K562 (cell line): ENCODE measurements around the gene USH1G. TPM values are rescaled to one million over a fixed set of nuclear protein-coding genes. Genes with fewer than 3 reads are reported as not detected.

Source experiments
- BMI1 ChIP-seq: fragments of 150-350 bp; IDR thresholded peaks from 2 replicates; pipeline ENCODE4 v1.6.1; 2014; ENCODE audit warnings: low read length
- ETV5 ChIP-seq: sonication (generic); formaldehyde crosslinking; IDR thresholded peaks from 2 replicates; pipeline ENCODE4 v1.4.0; 2020; ENCODE audit warnings: low read depth, mild to moderate bottlenecking, missing genetic modification reagents
- HDAC3 ChIP-seq: fragments of 450-650 bp; IDR thresholded peaks from 2 replicates; pipeline ENCODE4 v1.6.1; 2018; ENCODE audit warnings: borderline replicate concordance, mild to moderate bottlenecking, moderate library complexity; ENCODE audit not compliant: partially characterized antibody
- HNRNPK ChIP-seq: fragments of 200-400 bp; formaldehyde crosslinking; IDR thresholded peaks from one replicate; pipeline ENCODE4 v1.6.1; 2018; ENCODE audit warnings: mild to moderate bottlenecking, low read depth, low read length; ENCODE audit not compliant: poor library complexity, severe bottlenecking
- KLF1 ChIP-seq: fragments of 450-650 bp; IDR thresholded peaks from 2 replicates; pipeline ENCODE4 v1.6.1; 2016; ENCODE audit warnings: missing genetic modification characterization, missing compliant biosample characterization
- KLF13 ChIP-seq: fragments of 450-650 bp; IDR thresholded peaks from 2 replicates; pipeline ENCODE4 v1.6.1; 2016; ENCODE audit warnings: missing genetic modification characterization, low read depth, mild to moderate bottlenecking, missing compliant biosample characterization, moderate library complexity, borderline replicate concordance
- NBN ChIP-seq: fragments of 450-650 bp; IDR thresholded peaks from 2 replicates; pipeline ENCODE4 v1.6.1; 2016; ENCODE audit warnings: low read depth, mild to moderate bottlenecking
- NFATC3 ChIP-seq: fragments of 450-650 bp; IDR thresholded peaks from 2 replicates; pipeline ENCODE4 v1.6.1; 2017; ENCODE audit warnings: mild to moderate bottlenecking
- TAL1 ChIP-seq: fragments of 450-650 bp; IDR thresholded peaks from 2 replicates; pipeline ENCODE4 v1.6.1; 2016; ENCODE audit warnings: mild to moderate bottlenecking
- TCF7 ChIP-seq: sonication (generic); IDR thresholded peaks from 2 replicates; pipeline ENCODE4 v1.6.1; 2016; ENCODE audit warnings: antibody characterized with exemption, borderline replicate concordance
- TCFL5 ChIP-seq: fragments of 250-450 bp; sonication (Bioruptor Pico); conservative IDR thresholded peaks from 2 replicates; pipeline ENCODE4 v1.6.1; 2021; ENCODE audit warnings: mild to moderate bottlenecking, moderate library complexity, matching md5 sums
- TEAD2 ChIP-seq: fragments of 450-650 bp; IDR thresholded peaks from 2 replicates; pipeline ENCODE4 v1.6.1; 2016; ENCODE audit warnings: missing genetic modification characterization, control low read depth, missing compliant biosample characterization
- XRCC3 ChIP-seq: fragments of 450-650 bp; IDR thresholded peaks from 2 replicates; pipeline ENCODE4 v1.6.1; 2017; ENCODE audit warnings: mild to moderate bottlenecking, moderate library complexity
- ZNF311 ChIP-seq: fragments of 250-450 bp; sonication (Bioruptor Pico); IDR thresholded peaks from 2 replicates; pipeline ENCODE4 v1.4.0; 2020; ENCODE audit warnings: mild to moderate bottlenecking, moderate library complexity
- ZNF347 ChIP-seq: fragments of 450-650 bp; formaldehyde crosslinking; IDR thresholded peaks from 2 replicates; pipeline ENCODE4 v1.4.0; 2020; ENCODE audit warnings: low read depth, mild to moderate bottlenecking, moderate library complexity
- ZNF589 ChIP-seq: fragments of 200-800 bp; sonication (Bioruptor generic); IDR thresholded peaks from 2 replicates; pipeline ENCODE4 v1.6.1; 2016; ENCODE audit warnings: low read depth, missing genetic modification characterization, missing compliant biosample characterization
- ZNF668 ChIP-seq: fragments of 250-450 bp; sonication (Bioruptor Pico); IDR thresholded peaks from 2 replicates; pipeline ENCODE4 v1.8.0; 2022; ENCODE audit warnings: mild to moderate bottlenecking, inconsistent platforms
- polyA plus RNA-seq, 8 experiments: library from polyadenylated mRNA; depleted of rRNA in 4 of 8; stranded (reverse) in 5 of 8; unstranded in 3 of 8; fragments of >200 nt; fragmentation: Nextera tagmentation in 2 of 8; fragmentation: Illumina TruSeq in 1 of 8; extraction: Ambion mirVana in 2 of 8; extraction: Trizol in 1 of 8; gene quantifications; 2 replicates each; pipeline versions ENCODE4 v1.2.1 to v1.2.3, GENCODE V29; 2011 to 2014; ENCODE audit warnings: inconsistent platforms in 1 of 8, missing spikeins in 1 of 8
- total RNA-seq, 7 experiments: library from RNA; depleted of rRNA in 6 of 7; stranded (reverse); fragments of >200 nt in 6 of 7; fragmentation: Illumina TruSeq in 2 of 7; extraction: Trizol in 2 of 7; gene quantifications; 2 replicates each; pipeline versions ENCODE4 v1.2.1 to v1.2.3, GENCODE V29; 2011 to 2021; ENCODE audit warnings: low replicate concordance in 1 of 7
- TF ChIP-seq, protein P1 (sequence below), 2 experiments: IDR thresholded peaks; 2 replicates each; pipeline ENCODE4 v1.6.1; 2012; ENCODE audit warnings: improper control_type of control experiment in 2 of 2, low read depth in 2 of 2, low read length in 2 of 2, borderline replicate concordance in 1 of 2
- TF ChIP-seq, protein P2 (sequence below): fragments of 150-350 bp; conservative IDR thresholded peaks from 2 replicates; pipeline ENCODE4 v1.6.1; 2014; ENCODE audit warnings: low read length
- TF ChIP-seq, protein P3 (sequence below): sonication (generic); formaldehyde crosslinking; IDR thresholded peaks from 2 replicates; pipeline ENCODE4 v1.9.0; 2022; ENCODE audit warnings: mild to moderate bottlenecking, missing genetic modification reagents
- TF ChIP-seq, protein P4 (sequence below): fragments of 250-450 bp; sonication (Bioruptor Pico); IDR thresholded peaks from 2 replicates; pipeline ENCODE4 v1.5.0; 2020; ENCODE audit warnings: mild to moderate bottlenecking, borderline replicate concordance

The USH1G gene
- total and polyA plus RNA-seq, 9 of the 15 experiments (the other 6 are each of a cell fraction or from before 2014, with no cell fraction given): 0.22 to 1.00 (median 0.64) TPM; not detected in 2

DNA sequence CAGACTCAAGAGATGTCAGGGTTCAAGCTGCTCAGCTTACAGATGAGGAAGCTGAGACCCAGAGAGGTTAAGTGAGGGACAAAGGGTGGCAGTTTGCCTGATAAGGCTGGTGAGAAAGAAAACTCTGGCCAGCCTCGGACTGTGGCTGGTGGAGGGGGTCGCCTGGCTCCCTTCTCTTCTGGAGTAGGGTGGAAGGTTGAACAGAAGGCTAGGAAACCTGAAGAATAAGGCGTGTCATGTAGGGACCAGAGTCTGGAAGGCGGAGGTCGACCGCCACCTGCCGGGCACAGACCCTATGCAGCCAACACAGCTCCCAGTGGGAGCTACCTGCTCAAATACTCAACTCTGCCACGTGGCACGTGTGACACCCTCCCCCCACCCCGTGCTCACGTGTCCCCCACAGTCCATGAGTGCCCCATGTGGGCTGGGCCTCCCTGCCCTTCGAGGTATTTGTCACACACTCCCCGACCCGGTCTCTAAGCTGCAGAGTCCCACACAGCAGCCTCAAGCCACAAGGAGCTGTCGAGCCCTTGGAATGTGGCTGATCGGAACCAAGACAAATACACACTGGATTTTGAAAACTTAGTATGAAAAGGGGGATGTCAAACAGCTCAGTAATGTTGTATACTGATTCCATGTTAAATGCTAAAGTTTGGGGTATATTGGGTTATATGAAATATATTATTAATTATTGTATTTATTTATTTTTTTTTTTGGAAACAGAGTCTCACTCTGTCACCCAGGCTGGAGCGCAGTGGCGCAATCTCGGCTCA, 37.7 kb upstream of the USH1G start (continued):
- no peak for TF ChIP-seq HDAC3
- TF ChIP-seq, protein P1, sequence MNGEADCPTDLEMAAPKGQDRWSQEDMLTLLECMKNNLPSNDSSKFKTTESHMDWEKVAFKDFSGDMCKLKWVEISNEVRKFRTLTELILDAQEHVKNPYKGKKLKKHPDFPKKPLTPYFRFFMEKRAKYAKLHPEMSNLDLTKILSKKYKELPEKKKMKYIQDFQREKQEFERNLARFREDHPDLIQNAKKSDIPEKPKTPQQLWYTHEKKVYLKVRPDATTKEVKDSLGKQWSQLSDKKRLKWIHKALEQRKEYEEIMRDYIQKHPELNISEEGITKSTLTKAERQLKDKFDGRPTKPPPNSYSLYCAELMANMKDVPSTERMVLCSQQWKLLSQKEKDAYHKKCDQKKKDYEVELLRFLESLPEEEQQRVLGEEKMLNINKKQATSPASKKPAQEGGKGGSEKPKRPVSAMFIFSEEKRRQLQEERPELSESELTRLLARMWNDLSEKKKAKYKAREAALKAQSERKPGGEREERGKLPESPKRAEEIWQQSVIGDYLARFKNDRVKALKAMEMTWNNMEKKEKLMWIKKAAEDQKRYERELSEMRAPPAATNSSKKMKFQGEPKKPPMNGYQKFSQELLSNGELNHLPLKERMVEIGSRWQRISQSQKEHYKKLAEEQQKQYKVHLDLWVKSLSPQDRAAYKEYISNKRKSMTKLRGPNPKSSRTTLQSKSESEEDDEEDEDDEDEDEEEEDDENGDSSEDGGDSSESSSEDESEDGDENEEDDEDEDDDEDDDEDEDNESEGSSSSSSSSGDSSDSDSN (IDR thresholded peaks at IDR 0.05; ENCODE audit: borderline replicate concordance in 1 of 2, low read depth in 2 of 2, low read length in 2 of 2): no peak
- TF ChIP-seq, protein P2, sequence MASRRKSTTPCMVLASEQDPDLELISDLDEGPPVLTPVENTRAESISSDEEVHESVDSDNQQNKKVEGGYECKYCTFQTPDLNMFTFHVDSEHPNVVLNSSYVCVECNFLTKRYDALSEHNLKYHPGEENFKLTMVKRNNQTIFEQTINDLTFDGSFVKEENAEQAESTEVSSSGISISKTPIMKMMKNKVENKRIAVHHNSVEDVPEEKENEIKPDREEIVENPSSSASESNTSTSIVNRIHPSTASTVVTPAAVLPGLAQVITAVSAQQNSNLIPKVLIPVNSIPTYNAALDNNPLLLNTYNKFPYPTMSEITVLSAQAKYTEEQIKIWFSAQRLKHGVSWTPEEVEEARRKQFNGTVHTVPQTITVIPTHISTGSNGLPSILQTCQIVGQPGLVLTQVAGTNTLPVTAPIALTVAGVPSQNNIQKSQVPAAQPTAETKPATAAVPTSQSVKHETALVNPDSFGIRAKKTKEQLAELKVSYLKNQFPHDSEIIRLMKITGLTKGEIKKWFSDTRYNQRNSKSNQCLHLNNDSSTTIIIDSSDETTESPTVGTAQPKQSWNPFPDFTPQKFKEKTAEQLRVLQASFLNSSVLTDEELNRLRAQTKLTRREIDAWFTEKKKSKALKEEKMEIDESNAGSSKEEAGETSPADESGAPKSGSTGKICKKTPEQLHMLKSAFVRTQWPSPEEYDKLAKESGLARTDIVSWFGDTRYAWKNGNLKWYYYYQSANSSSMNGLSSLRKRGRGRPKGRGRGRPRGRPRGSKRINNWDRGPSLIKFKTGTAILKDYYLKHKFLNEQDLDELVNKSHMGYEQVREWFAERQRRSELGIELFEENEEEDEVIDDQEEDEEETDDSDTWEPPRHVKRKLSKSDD: 0 out of 2 replicates have a peak, but pooled peaks have one; percentile 71
- TF ChIP-seq, protein P3, sequence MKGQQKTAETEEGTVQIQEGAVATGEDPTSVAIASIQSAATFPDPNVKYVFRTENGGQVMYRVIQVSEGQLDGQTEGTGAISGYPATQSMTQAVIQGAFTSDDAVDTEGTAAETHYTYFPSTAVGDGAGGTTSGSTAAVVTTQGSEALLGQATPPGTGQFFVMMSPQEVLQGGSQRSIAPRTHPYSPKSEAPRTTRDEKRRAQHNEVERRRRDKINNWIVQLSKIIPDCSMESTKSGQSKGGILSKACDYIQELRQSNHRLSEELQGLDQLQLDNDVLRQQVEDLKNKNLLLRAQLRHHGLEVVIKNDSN (CRISPR knock-in tag): peak; percentile 92
- TF ChIP-seq KLF13: no peak
- no peak for TF ChIP-seq ZNF347 (CRISPR knock-in tag)
- TF ChIP-seq, protein P4, sequence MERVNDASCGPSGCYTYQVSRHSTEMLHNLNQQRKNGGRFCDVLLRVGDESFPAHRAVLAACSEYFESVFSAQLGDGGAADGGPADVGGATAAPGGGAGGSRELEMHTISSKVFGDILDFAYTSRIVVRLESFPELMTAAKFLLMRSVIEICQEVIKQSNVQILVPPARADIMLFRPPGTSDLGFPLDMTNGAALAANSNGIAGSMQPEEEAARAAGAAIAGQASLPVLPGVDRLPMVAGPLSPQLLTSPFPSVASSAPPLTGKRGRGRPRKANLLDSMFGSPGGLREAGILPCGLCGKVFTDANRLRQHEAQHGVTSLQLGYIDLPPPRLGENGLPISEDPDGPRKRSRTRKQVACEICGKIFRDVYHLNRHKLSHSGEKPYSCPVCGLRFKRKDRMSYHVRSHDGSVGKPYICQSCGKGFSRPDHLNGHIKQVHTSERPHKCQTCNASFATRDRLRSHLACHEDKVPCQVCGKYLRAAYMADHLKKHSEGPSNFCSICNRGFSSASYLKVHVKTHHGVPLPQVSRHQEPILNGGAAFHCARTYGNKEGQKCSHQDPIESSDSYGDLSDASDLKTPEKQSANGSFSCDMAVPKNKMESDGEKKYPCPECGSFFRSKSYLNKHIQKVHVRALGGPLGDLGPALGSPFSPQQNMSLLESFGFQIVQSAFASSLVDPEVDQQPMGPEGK: no peak
- no peak for TF ChIP-seq BMI1
- TF ChIP-seq ZNF589: no peak
- TF ChIP-seq XRCC3: no peak
- TF ChIP-seq ETV5 (CRISPR knock-in tag): no peak
- TF ChIP-seq ZNF668 (CRISPR knock-in tag): no peak
- TF ChIP-seq ZNF311 (CRISPR knock-in tag): no peak
- no peak for TF ChIP-seq HNRNPK
- no peak for TF ChIP-seq TCF7
- TF ChIP-seq NFATC3: no peak
- TF ChIP-seq KLF1 (tag): no peak
- TF ChIP-seq NBN: peak; percentile 89
- no peak for TF ChIP-seq TCFL5 (CRISPR knock-in tag)
- no peak for TF ChIP-seq TAL1
- no peak for TF ChIP-seq TEAD2 (tag)
